ENCODE measurements around the gene GABRB3.
A peak's percentile ranks its signal among the peaks of the same experiment; 100 is the strongest.

The GABRB3 gene

GRCh38 chr15:26673445-26673844, 99.4 kb downstream of the GABRB3 start:
- H3K4me3 ChIP-seq (ENCODE audit: low read depth, low read length): no peak overlapping the region
- DNase-seq: no peak
- H3K9me3 ChIP-seq (ENCODE audit: severe bottlenecking): no peaks in the 10 kb centered on the region
- no peaks in the 10 kb centered on the region for H3K36me3 ChIP-seq
- no peak overlapping the region for H3K27ac ChIP-seq
- no peak for TF ChIP-seq CTCF (IDR thresholded peaks at IDR 0.05; ENCODE audit: low read depth, low read length)
- H3K27me3 ChIP-seq (ENCODE audit: insufficient read depth, low read depth, severe bottlenecking): no peaks in the 10 kb centered on the region

GRCh38 chr15:26670116-26670515, 102.8 kb downstream of the GABRB3 start:
- TF ChIP-seq CTCF (IDR thresholded peaks at IDR 0.05; ENCODE audit: low read depth, low read length): no peak

GRCh38 chr15:26667222-26667988, 105.5 kb downstream of the GABRB3 start:
- Histone ChIP-seq H3K4me3 (ENCODE audit: low read depth, low read length) (no peak overlapping the region), H3K27ac (no peak overlapping the region), H3K9me3 (ENCODE audit: severe bottlenecking) (no peaks in the 10 kb centered on the region), H3K27me3 (ENCODE audit: insufficient read depth, low read depth, severe bottlenecking) (no peaks in the 10 kb centered on the region), H3K36me3 (no peaks in the 10 kb centered on the region)
- no peak for TF ChIP-seq CTCF (IDR thresholded peaks at IDR 0.05; ENCODE audit: low read depth, low read length)
- DNase-seq: no peak

More at GRCh38 chr15:26670116-26670515, 102.8 kb downstream of the GABRB3 start:
- Histone ChIP-seq H3K4me3 (ENCODE audit: low read depth, low read length) (no peak overlapping the region), H3K27me3 (ENCODE audit: insufficient read depth, low read depth, severe bottlenecking) (no peaks in the 10 kb centered on the region), H3K27ac (no peak overlapping the region), H3K36me3 (no peaks in the 10 kb centered on the region), H3K9me3 (ENCODE audit: severe bottlenecking) (no peaks in the 10 kb centered on the region)
- DNase-seq: no peak

GRCh38 chr15:26665957-26666791, 106.7 kb downstream of the GABRB3 start:
- no peak overlapping the region for H3K27ac ChIP-seq
- no peaks in the 10 kb centered on the region for H3K9me3 ChIP-seq (ENCODE audit: severe bottlenecking)
- DNase-seq: peak; percentile 16
- H3K27me3 ChIP-seq (ENCODE audit: insufficient read depth, low read depth, severe bottlenecking): no peaks in the 10 kb centered on the region
- H3K36me3 ChIP-seq: no peaks in the 10 kb centered on the region
- H3K4me3 ChIP-seq (ENCODE audit: low read depth, low read length): no peak overlapping the region
- TF ChIP-seq CTCF (IDR thresholded peaks at IDR 0.05; ENCODE audit: low read depth, low read length): peak; percentile 27; the same call in 1 of the 2 replicates

GRCh38 chr15:26662283-26662682, 110.6 kb downstream of the GABRB3 start:
- DNase-seq: no peak
- Histone ChIP-seq H3K9me3 (ENCODE audit: severe bottlenecking) (no peaks in the 10 kb centered on the region), H3K4me3 (ENCODE audit: low read depth, low read length) (no peak overlapping the region), H3K36me3 (no peaks in the 10 kb centered on the region), H3K27me3 (ENCODE audit: insufficient read depth, low read depth, severe bottlenecking) (no peaks in the 10 kb centered on the region), H3K27ac (no peak overlapping the region)
- no peak for TF ChIP-seq CTCF (IDR thresholded peaks at IDR 0.05; ENCODE audit: low read depth, low read length)

Measured in WERI-Rb-1 (cell line).